ENCODE results near the gene ZNF761.
A peak's percentile ranks its signal among the peaks of the same experiment; 100 is the strongest.
"Not testable (repeated sequence)": the region's sequence is repeated elsewhere in the genome, so short reads cannot be mapped to it uniquely, and the experiment has no call there.

ZNF761 gene

DNA sequence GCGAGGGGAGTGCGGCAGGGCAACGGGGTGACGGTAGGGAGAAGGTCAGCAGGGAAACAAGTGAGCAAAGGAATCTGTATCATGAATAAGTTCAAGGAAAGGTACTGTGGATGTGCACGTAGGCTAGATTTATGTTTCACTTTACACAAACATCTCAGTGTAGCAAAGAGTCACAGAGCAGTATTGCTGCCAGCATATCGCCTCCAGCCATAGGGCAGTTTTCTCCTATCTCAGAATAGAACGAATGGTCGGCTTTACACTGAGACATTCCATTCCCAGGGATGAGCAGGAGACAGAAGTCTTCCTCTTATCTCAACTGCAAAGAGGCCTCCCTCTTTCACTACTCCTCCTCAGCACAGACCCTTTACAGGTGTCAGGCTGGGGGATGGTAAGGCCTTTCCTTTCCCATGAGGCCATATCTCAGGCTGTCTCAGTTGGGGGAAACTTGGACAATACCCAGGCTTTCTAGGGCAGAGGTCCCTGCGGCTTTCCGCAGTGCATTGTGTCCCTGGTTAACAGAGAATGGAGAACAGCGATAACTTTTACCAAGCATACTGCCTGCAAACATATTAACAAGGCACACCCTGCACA, 28.4 kb downstream of the ZNF761 start:
- DNase-seq (ENCODE audit: low read depth): not testable (repeated sequence)

DNA sequence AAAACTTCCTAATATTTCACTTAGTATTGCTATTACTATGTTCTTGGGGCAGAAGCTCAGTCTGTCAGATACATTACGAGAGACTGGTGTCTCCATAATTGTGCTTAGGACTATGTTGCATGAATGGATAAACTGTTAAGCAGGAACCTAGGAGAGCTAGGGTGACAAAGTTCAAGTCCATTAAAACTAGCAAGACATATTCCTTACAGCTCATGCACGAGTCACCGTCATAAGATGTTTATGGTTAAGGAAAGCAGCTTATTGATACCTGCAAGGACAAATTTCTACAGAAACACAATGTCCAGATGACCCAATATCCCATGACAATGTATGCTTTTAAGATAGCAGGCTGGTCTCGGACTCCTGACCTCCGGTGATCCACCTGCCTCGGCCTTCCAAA, 30.1 kb downstream of the ZNF761 start:
- DNase-seq (ENCODE audit: low read depth): no peak

DNA sequence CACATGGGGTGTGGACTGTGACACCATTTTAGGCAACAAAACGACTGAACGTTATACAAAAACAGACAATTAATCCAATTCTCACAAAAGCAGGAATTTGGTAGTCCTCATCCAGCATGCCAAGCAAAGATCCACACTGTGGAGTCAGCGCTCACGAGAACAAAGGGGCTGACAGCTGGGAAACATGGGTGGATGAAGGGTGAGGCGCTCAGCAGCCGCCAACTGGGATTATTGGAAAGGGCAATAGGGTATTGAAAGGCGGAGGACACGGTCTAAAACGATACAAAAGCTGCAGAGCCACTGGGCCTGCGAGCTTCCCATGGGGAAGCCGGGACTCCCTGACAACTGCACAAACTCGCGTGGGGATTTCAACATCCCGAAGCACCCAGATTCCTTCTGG, 31.1 kb downstream of the ZNF761 start:
- no peak for DNase-seq (ENCODE audit: low read depth)

DNA sequence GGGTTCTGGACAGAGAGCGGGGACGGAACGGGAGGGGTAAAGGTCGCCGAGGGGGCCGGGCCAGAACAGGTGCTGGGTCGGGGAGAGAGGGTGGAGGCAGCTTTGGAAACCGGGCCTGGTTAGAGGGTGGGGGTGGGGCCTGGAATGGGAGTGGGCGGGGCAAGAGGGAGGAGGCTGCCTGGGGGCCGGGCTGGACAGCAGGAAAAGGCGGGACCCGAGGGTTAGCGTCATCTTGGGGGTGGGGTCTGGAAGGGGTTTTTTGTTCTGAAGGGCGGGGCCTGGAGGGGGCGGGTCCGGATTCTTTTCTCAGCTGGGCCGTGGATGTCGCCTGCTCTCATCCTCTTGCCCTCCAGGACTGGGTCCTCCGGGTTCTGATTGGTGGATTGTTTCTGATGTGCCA, 31.5 kb downstream of the ZNF761 start:
- no peak for DNase-seq (ENCODE audit: low read depth)

GRCh38 chr19:53466726-53467484, 35.1 kb downstream of the ZNF761 start:
- no peak for DNase-seq (ENCODE audit: low read depth)

DNA sequence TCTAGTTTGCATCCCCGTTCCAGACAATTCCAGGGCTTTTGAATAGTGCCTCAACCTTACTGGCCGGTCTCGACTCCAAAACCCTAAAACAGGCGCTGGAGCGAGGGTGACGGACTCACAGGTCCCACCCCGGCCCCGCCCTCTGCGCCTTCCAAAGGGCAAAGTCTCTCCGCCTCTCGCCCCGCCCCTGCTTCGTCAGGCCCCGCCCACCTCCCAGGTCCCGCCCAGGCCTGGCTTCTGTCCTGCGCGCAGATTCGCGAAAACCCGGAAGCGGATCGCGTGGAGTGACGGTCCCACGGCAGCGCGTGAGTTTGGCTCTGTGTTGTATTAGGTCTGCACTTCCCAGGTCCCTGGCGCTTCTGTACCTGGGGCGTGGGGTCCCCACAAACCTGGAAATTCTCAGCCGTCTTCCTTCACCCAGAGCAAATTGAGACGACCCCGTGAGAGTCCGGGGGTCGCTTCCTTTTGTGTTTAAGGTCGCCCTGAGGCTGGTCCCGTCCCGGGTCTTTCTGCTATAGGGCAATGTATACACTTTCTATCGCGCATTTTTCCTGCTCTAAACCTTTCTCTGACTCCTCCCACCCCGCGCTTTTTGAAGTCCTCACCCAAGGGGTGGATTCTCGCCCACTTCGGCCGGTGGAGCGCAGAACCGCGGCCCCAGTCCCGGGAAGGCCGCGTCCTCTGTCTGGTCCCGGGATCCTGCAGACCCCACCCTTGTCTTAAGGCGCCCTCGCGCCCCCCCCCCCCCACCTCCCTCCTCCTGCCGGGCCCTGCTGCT, 35.9 kb downstream of the ZNF761 start, which contains the start of gene ZNF813:
Gene ZNF813 (plus strand): TSS at position 249 of the 778 bp plus-strand sequence. CDS start 16,090 bp downstream, outside the sequence.
- DNase-seq (ENCODE audit: low read depth): peak; percentile 87

- not testable (repeated sequence) for DNase-seq (ENCODE audit: low read depth)
Measured at GRCh38 chr19:53468628-53469027, 36.8 kb downstream of the ZNF761 start.

- no peak for DNase-seq (ENCODE audit: low read depth)
Measured at GRCh38 chr19:53471916-53472315, 40.1 kb downstream of the ZNF761 start.

GRCh38 chr19:53474832-53475231, 43.0 kb downstream of the ZNF761 start:
- not testable (repeated sequence) for DNase-seq (ENCODE audit: low read depth)

DNA sequence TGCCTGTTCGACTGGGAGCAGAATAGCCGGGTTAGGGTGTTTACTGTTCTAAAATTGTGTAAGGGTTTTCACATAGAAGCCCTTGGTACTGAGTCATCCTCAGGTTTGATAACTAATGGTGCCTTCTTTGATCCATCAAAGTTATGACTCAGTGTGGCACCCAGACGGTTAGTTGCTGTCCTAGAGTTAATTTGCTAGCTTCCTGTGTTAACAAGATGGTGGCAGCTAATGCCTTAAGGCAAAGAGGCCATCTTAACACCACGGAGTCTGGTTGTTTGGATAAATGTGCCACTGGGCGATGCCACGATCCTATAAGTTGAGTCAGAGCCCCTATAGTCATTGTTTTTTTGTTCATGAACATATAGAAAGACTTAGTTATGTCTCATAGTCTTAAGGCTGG, 43.7 kb downstream of the ZNF761 start:
- not testable (repeated sequence) for DNase-seq (ENCODE audit: low read depth)

DNA sequence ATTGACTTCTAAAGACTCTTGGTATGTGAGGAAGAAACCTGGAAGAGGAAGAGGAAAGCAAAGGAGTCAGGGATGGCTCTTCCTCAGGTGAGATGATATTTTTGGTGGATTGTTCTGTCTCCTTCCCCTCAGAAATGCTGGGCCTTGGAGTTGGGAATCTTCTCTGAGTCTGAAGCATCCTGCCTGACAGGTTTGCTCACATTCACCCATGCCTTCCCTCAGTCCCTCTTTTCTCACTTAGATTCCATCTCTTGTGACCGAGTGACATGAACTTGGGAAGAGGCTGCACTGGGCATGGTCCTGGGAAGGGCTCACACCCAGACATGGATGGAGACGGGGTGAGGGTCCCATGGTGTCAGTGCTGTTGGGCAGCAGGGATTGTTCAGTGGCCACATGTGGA, 52.0 kb downstream of the ZNF761 start:
- not testable (repeated sequence) for DNase-seq (ENCODE audit: low read depth)

GRCh38 chr19:53485046-53486004, 53.5 kb downstream of the ZNF761 start:
- no peak for DNase-seq (ENCODE audit: low read depth)

DNA sequence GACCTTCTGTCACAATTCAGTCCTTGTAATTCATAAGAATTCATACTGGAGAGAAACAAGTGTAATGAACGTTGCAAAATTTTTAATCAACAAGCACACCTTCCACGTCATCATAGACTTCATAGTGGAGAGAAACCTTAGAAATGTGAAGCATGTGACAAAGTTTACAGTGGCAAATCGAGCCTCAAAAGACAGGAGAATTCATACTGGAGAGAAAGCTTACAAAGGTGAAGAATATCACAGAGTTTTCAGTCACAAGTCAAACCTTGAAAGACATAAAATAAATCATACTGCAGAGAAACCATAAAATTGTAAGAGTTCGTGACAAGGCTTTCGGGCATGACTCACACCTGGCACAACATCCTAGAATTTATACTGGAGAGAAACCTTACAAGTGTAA, 60.4 kb downstream of the ZNF761 start:
- no peak for DNase-seq (ENCODE audit: low read depth)

- DNase-seq (ENCODE audit: low read depth): not testable (repeated sequence)
Measured at GRCh38 chr19:53497311-53498023, 65.7 kb downstream of the ZNF761 start.

DNA sequence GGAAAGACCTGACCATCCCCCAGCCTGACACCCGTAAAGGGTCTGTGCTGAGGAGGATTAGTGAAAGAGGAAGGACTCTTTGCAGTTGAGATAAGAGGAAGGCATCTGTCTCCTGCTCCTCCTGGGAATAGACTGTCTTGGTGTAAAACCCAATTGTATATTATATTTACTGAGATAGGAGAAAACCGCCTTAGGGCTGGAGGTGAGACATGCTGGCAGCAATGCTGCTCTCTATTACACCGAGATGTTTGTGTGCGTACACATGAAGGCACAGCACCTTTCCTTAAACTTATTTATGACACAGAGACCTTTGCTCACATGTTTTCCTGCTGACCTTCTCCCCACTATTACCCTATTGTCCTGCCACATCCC, 66.2 kb downstream of the ZNF761 start:
- not testable (repeated sequence) for DNase-seq (ENCODE audit: low read depth)

- DNase-seq (ENCODE audit: low read depth): not testable (repeated sequence)
Measured at GRCh38 chr19:53503151-53503550, 71.4 kb downstream of the ZNF761 start.

DNA sequence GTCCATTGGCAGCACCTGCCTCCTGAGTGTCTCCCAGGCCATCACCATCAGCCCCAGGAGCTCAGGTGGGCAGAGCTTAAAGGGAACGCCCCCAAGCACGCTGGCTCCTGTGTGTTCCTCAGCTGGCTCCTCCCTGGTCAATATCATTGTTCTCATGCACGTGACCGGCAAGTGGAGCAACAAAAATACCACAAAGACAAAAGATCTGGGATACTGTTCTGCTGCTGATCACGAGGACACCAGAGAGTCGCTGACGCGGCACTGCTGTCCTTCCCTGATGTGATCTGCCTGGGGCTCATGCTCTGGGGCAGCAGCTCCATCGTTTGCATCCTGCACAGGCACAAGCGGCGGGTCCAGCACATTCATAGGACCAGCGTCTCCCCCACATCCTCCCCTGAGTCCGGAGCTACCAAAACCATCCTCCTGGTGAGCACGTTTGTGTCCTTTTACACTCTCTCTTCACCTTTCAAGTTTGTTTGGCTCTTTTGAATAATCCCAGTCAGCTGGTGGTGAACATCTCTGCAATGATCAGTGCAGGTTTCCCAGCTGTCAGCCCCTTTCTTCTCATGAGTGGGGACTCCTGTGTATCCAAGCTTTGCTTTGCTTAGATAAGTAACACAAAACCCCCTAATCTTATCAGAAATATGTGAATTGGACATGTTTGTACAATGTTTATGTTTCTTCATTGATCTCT, 72.0 kb downstream of the ZNF761 start:
- DNase-seq (ENCODE audit: low read depth): not testable (repeated sequence)

DNA sequence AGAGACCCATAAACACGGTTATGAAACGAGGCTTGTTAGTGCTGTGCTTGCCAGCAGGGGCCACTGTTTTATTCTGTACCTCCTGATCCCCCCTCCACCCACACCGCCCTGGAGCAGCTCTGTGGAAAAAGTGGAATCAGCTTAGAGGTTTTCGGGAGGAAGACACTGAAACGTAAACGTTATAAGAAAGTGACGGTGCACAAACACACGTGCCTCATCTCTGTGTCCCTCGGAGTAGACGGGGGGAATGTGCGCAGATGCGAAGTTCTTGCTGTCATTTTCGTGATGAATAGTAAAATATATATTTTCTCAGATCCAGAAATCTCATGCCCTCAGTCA, 72.5 kb downstream of the ZNF761 start:
- not testable (repeated sequence) for DNase-seq (ENCODE audit: low read depth)

DNA sequence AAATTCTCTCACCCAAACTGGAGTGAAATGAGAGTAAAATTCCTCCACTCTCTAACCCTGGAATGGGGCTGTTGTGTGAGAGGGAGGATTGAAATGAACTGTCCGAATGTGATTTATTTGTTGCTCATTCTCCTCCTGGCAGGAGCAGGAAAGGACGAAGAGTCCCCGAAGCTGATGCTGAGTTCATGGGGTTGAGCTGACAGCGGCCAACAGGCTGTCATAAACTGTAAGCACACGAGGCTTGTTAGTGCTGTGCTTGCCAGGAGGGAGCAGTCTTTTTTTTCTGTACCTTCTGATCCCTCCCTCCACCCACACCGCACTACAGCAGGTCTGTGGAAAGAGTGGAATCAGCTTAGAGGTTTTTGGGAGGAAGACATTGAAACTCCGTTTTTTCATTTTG, 73.1 kb downstream of the ZNF761 start:
- no peak for DNase-seq (ENCODE audit: low read depth)

GRCh38 chr19:53506728-53507127, 74.9 kb downstream of the ZNF761 start:
- DNase-seq (ENCODE audit: low read depth): no peak
